KBM-7 (cell line): ENCODE results near the gene SYNC.
"Not testable (repeated sequence)": the region's sequence is repeated elsewhere in the genome, so short reads cannot be mapped to it uniquely, and the experiment has no call there.

ENCODE experiments used
- DNase-seq: peaks from one replicate; pipeline ENCODE4 v3.0.0-alpha.2; 2015
- in situ Hi-C: fragments of 300-500 bp; cut with MboI; formaldehyde crosslinking; loops from 2 replicates; pipeline ENCODE4 v1.14.3; 2020; ENCODE audit warnings: low sequenced_read_pairs, low pct_unique_long_range_greater_than_20kb, mixed read lengths

The SYNC gene

GRCh38 chr1:32727876-32728275 is 25.3 kb upstream of the SYNC start:
- in situ Hi-C loops = no loop called here
- DNase-seq = no peak

GRCh38 chr1:32725615-32725982 is 23.0 kb upstream of the SYNC start:
- no peak for DNase-seq
- in situ Hi-C loops = no loop called here

- peak; percentile 92 for DNase-seq
- in situ Hi-C loops = no loop called here
These were observed 22.4 kb upstream of the SYNC start for GRCh38 chr1:32724678-32725614.

GRCh38 chr1:32719681-32720275 is 17.2 kb upstream of the SYNC start:
- in situ Hi-C loops = no loop called here
- no peak for DNase-seq

GRCh38 chr1:32718527-32718926 is 16.0 kb upstream of the SYNC start:
- DNase-seq = no peak
- in situ Hi-C loops = no loop called here

GRCh38 chr1:32718036-32718435 is 15.5 kb upstream of the SYNC start:
- in situ Hi-C loops = no loop called here
- DNase-seq = no peak

GRCh38 chr1:32717503-32717902 is 14.9 kb upstream of the SYNC start:
- in situ Hi-C loops = no loop called here
- no peak for DNase-seq

GRCh38 chr1:32716312-32717148 is 14.0 kb upstream of the SYNC start:
- in situ Hi-C loops = no loop called here
- DNase-seq = peak; percentile 74

- in situ Hi-C loops = no loop called here
- no peak for DNase-seq
These were observed 13.3 kb upstream of the SYNC start for GRCh38 chr1:32715901-32716311.

GRCh38 chr1:32714277-32714676 is 11.7 kb upstream of the SYNC start:
- in situ Hi-C loops = no loop called here
- DNase-seq = no peak

GRCh38 chr1:32713081-32713480 is 10.5 kb upstream of the SYNC start:
- DNase-seq = no peak
- in situ Hi-C loops = no loop called here

GRCh38 chr1:32711221-32711620 is 8.7 kb upstream of the SYNC start:
- DNase-seq, in situ Hi-C loops: not testable (repeated sequence)

GRCh38 chr1:32709476-32709875 is 6.9 kb upstream of the SYNC start:
- in situ Hi-C loops = no loop called here
- no peak for DNase-seq

GRCh38 chr1:32709075-32709474 is 6.5 kb upstream of the SYNC start:
- in situ Hi-C loops = no loop called here
- DNase-seq = no peak

- in situ Hi-C loops = no loop called here
- DNase-seq = no peak
These were observed 3.9 kb upstream of the SYNC start for GRCh38 chr1:32706491-32706890.

GRCh38 chr1:32705516-32705915 is 2.9 kb upstream of the SYNC start:
- in situ Hi-C loops = no loop called here
- DNase-seq = no peak

- DNase-seq = no peak
These were observed 1.1 kb upstream of the SYNC start for GRCh38 chr1:32703479-32704291.

GRCh38 chr1:32701951-32702598 is 495 bp downstream of the SYNC start:
- DNase-seq = no peak
- in situ Hi-C loops = no loop called here

More at GRCh38 chr1:32703479-32704291, 1.1 kb upstream of the SYNC start:
- in situ Hi-C loops = no loop called here
